GM12873 (cell line): Measurements from ENCODE around the gene ZNF382.

ENCODE experiments used
- TF ChIP-seq, protein P1 (sequence below): IDR thresholded peaks from 2 replicates; pipeline ENCODE4 v1.5.1; 2012; ENCODE audit warnings: low read depth, mild to moderate bottlenecking, moderate library complexity, low read length, control low read depth; ENCODE audit not compliant: insufficient read depth; ENCODE audit errors: missing control alignments

Gene ZNF382

DNA sequence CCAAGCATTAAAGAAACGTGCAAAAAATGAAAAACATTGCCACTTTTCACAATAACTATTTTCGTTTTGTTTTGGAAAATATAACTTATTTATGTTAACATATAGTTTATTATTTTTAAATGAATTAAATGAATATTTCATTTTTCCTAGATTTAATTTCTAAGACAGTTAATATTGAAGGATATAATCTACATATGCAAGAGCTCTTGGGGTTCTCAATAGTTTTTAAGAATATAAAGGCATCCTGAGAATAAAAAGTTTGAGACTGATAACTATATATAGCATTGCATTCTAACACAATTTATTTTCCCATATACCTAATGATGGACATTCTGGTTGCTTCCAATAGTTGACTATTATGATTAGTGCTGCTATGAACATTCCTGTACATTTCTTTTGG is 41.6 kb downstream of the ZNF382 start:
- TF ChIP-seq, protein P1, sequence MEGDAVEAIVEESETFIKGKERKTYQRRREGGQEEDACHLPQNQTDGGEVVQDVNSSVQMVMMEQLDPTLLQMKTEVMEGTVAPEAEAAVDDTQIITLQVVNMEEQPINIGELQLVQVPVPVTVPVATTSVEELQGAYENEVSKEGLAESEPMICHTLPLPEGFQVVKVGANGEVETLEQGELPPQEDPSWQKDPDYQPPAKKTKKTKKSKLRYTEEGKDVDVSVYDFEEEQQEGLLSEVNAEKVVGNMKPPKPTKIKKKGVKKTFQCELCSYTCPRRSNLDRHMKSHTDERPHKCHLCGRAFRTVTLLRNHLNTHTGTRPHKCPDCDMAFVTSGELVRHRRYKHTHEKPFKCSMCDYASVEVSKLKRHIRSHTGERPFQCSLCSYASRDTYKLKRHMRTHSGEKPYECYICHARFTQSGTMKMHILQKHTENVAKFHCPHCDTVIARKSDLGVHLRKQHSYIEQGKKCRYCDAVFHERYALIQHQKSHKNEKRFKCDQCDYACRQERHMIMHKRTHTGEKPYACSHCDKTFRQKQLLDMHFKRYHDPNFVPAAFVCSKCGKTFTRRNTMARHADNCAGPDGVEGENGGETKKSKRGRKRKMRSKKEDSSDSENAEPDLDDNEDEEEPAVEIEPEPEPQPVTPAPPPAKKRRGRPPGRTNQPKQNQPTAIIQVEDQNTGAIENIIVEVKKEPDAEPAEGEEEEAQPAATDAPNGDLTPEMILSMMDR, result no peak

DNA sequence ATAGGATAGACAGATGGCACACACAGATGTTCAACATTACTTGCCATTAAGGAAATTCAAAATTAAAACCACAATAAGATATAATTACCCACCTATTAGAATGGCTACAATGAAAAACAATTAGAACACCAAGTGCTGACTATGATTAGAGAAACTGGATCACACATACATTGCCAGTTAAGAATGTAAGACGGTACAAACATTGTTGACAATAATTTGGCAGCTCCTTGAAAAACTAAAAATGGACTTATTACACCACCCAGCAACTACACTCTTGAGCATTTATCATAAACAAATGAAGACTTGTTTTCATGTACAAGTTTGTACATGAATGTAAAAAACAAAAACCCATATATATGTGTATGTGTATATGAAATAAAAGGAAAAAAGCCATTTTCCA is 47.8 kb downstream of the ZNF382 start:
- TF ChIP-seq, protein P1, result no peak

DNA sequence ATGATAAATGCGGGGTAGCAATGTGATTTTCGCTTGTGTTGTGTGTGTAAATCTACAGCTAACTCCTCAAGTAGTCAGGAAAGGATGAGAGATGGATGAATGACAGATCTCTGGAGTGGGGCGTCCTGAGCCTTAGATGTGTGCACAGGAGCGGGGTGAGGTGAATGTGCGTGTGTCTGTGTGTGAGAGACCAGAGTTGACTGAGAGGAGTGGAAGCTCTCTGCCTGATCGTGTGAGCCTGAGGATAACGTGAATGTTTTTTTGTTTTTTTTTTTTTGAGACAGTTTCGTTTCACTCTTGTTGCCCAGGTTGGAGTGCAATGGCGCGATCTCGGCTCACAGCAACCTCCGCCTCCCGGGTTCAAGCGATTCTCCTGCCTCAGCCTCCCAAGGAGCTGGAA is 60.7 kb downstream of the ZNF382 start:
- TF ChIP-seq, protein P1, result no peak

DNA sequence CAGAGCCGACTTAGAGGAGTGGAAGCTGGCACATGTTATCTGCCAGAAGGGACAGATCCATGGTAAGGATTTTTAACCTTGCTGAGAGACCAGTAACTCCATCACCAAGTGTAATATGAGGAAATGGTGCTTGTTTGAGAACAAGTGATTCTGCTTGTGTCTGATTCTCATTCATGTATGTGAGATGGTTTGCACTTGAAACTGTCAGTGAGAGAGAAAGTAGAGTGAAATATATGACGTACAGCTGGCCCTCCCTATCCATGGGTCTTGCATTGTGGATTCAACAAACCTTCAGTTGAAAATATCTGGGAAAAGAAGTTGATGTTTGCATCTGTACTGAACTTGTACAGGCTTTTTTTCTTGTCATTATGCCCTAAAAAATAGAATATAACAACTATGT is 63.5 kb downstream of the ZNF382 start:
- TF ChIP-seq, protein P1, result no peak

DNA sequence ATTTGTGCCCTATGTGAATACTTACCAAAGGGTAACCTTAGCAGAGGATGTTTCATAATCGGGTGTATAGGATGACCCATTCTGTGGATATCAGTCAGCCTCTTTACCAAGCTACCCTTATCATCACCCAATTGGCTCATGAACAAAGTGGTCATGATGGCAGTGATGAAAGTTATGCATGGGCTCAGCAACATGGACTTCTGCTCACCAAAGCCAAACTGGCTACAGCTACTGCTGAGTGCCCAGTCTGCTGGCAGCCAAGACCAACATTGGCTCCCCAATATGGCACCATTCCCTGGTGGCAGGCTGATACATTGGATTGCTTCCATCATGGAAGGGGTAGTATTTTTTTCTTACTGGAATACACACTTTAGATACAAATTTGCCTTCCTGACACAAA is 67.3 kb downstream of the ZNF382 start:
- TF ChIP-seq, protein P1, result no peak

DNA sequence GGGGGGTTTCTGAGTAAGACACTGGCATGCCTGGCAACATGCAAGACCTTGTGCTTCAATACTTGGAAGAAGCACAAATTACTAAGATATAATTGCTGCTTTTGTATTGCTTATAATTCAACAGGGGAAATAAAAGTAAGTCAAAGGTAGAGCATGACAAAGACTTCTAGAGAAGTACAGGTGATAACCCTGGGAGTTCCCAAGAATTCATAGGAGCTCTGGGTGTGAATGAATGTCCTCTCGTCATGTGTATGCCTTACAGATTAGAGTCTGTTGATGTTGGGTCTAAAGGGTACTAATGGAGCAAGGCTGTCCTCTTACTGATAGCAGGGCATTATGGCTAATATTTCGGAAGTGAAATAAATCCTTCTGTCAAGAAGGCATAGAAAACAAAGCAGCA is 69.1 kb downstream of the ZNF382 start:
- TF ChIP-seq, protein P1, result no peak

DNA sequence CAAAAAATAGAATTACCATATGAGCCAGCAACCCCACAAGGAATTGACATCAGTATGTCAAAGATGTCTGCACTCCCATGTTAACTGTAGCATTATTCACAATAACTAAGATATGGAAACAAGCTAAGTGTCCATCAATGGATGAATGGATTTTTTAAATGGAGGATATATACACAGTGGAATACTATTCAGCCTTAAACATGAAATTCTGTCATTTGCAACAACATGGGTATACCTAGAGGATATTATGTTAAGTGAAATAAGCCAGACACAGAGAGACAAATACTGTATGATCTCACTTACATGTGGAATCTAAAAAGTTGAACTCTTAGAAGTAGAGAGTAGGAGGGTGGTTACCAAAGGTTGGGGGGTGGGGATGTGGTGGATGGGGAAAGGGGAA is 74.3 kb downstream of the ZNF382 start:
- TF ChIP-seq, protein P1, result no peak
